GM19193 (cell line): ENCODE results near the gene ARHGAP18.
A peak's percentile ranks its signal among the peaks of the same experiment; 100 is the strongest.

ENCODE experiments used
- POLR2A ChIP-seq: IDR thresholded peaks from 4 replicates; pipeline ENCODE4 v1.6.1; 2011; ENCODE audit not compliant: insufficient read depth, insufficient read length; ENCODE audit errors: extremely low read depth

The ARHGAP18 gene

DNA sequence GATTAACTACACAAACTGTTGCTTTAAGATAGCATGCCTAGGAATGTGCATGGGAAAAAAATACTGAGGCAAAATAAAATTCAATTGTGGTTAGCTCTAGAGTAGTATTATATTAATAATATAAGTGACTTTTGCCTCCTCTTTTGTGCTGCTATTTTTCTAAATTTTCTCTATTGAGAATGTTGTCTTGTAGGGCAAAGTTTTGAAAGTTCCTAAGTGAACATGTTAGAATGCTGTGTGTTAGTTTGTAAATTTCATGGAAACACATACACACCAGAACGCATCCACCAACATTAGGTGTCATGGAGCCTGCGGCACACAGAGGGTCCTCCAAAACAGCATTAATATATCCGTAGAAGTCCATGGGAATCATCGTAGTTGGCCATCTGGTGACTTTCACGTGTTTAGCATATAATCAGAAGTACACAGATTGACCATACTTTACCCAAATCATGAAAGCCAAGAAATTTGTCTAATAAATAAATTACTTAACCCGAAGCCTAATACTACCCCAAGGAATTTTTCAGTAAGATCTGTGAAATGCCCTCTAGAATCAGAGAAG lies 25.6 kb downstream of the ARHGAP18 start:
- no peak for TF ChIP-seq POLR2A

DNA sequence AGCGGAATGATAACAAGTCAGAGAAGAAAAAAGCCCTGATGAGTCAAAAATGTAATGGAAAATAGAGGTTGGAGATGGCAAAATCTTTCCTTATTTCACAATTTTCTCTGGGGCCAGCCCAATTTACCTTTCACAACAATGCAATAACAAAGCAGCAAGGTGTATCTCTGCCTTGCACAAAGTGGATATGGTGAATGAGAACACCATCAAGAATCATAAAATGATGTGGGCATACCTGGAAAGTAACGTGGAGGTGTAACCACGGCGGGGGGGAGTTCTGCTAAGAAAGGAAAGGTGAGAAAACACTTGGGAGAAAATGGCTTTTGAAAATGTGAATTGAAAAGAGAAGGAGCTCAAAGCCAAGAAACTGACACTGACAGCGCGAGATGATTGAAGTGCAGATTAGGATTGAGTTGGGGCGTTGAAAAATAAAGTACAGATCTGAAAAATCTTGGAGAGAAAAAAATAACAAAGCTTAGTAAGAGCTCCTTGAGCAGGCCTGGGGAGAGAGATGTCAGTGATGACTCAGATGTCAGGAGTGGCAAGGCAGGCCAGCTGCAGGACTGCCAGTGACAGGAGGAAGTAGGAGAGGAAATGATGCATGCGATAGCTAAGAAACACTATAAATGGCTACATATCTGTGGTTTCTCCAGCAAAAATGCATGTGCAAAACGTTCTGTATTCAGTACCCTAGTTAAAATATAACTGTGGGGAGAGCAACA lies 26.2 kb downstream of the ARHGAP18 start:
- TF ChIP-seq POLR2A = peak; percentile 41

DNA sequence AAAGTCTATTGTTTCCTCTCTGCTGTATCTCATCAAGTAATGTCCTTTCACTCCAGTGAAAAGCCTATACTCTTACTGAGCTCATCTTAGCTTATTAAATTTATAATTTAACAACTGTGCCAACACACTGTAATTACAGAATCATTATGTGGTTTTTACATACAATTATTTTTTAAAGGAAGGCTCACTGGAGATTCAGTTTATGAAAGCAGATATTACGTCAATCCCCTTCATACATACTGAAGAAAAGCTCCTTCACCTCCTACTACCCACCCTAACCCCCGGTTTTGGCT lies 28.1 kb downstream of the ARHGAP18 start:
- no peak for TF ChIP-seq POLR2A

DNA sequence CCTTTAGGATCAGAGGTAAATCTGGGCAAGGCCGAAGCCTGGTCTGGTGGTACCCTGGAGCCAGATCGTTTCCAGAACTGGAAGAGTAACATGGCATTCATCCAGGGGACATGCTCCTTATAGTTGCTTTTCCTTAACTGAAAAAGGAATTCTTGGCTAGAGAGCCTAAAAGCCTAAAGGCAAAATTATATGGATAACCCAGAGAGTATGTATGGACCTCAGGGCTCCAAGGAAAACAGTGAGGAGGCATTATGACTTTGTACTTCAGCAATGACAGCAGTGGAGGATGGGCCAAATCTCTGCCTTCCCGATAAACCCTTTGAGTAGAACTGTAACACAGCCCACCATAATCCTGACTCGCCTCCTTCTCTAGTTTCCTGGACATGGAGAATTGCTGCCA lies 29.3 kb downstream of the ARHGAP18 start:
- no peak for TF ChIP-seq POLR2A

DNA sequence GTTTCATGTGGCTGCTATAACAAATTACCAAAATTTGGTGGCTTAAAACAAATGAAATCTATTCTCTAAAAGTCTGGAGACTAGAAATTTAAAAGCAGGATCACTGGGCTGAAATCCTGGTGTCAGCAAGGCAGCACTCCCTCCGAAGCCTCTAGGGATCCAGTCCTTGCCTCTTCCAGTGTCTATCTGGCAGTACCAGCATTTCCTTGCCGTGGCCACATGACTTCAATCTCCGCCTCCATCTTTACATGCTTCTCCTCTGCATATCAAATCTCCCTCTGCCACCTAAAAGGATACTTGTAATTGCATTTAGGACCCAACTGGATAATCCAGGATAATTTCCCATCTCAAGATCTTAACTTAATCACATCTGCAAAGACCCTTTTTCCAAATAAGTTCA lies 30.2 kb downstream of the ARHGAP18 start:
- no peak for TF ChIP-seq POLR2A

DNA sequence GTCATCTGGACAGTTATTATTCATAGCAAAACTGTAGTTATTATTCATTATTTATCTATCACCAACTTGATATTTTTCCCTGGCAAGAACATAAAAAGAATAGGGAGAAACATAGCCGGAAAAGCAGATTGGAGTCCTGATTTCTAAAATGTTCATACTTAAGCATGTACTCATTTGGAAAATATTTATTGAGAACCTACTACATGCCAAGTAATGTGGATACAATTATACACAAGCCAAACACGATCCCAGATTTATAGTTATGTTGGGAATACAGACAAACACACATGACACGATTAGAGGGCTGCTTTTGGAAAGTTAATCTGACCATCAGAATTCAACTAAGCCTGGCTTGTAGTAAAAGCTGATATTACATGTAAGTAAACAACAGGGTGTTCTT lies 30.7 kb downstream of the ARHGAP18 start:
- no peak for TF ChIP-seq POLR2A

DNA sequence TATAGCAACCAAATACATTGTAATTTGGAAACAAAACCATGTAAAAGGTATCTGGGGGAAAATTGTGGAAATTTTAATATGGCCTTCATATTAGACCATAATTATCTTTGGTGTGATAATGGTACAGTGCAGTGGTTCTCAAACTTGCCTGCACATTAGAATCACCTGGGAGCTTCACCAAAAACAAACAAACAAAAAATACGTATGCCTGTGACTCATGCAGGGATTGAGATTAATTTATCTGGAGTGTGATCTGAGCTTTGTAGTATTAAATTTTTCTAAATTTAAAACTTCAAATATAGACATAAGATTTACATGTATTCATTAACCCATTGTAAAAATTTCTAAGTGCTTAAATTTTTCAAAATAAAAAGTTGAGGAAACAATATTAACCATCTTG lies 31.5 kb downstream of the ARHGAP18 start:
- no peak for TF ChIP-seq POLR2A

DNA sequence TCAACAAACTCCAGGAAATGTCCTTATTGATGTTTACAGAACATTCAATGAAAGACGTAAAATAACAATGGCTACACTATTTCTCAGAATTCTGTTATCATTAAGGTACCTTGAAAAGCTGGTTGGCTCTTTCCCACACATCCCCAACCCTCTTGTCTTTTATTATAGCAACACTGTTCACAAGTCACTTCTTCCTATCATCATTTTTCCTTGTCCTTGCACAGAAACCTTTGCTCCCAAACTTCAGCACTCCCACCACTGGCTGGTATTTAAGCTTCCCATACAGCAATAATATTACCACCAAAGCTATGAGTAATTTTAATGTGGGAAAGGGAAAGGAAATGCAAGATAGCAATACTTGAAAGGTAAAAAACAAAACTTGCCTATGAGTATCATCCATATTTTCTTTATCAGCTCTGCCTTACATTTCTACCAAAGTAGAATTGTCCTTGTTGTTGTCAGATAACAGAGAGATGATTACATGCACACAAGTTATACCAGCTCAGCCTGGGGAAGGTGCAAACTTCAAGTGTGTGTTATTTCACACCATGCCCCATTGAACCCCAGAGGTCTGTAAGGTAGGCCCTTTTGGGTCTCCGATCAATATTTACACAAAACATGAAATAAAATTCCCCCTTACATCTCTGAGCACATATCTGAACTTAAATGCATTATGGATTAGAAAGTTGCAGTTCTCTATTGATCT lies 32.2 kb downstream of the ARHGAP18 start:
- TF ChIP-seq POLR2A = no peak

DNA sequence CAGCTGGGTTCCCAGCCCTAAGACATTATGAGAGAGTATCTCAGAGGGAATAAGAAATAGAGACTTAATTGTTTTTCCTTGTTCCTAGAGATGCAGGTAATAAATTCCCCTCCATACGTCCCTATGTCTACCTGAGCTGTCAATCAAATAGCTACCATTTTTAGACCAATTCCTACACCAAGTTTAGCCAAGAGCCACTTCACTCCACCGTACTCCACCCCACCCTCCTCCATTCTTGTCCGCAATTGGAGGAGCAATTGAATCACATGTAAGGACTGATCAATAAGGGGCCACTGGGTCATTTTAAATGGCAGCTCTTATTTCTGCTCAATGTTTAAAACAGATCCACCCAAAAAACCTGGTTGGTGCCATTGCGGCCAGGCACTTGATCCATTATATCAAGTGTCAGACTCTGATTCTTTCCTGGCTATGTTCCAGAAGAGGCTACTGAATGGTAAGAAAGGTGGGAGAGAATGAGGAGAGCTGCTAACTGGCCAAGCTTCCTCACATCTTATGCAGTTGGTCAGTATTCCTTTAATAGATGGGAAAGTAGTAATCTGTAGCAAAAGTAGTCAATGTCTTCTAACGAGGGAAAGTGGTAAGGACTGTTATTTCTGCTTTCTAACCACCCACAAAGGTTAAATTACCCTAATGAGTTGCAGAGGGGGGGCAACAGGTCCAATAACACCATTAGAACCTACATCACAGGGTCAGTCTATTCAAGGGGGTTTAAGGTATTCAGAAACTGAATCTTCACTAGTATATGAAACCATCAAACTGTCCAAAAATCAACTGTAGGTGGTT lies 34.1 kb downstream of the ARHGAP18 start:
- TF ChIP-seq POLR2A = no peak

DNA sequence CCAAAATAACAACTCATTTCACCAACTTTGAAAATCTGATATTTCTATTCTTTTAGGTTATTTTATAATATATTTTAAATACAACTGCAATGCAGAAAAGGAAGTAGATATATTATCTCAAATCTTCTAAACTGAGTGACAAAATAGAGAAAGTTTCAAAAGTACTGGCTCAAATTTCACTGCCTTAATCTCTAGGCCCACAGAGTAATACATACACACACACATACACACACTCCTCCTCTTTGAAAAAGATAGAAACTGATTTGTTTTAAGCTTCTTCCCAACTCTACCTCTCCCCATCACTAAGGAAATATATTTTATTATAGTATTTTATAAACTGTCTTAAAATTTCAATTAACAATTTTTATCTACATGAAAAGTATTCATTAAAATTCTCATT lies 36.2 kb downstream of the ARHGAP18 start:
- no peak for TF ChIP-seq POLR2A

DNA sequence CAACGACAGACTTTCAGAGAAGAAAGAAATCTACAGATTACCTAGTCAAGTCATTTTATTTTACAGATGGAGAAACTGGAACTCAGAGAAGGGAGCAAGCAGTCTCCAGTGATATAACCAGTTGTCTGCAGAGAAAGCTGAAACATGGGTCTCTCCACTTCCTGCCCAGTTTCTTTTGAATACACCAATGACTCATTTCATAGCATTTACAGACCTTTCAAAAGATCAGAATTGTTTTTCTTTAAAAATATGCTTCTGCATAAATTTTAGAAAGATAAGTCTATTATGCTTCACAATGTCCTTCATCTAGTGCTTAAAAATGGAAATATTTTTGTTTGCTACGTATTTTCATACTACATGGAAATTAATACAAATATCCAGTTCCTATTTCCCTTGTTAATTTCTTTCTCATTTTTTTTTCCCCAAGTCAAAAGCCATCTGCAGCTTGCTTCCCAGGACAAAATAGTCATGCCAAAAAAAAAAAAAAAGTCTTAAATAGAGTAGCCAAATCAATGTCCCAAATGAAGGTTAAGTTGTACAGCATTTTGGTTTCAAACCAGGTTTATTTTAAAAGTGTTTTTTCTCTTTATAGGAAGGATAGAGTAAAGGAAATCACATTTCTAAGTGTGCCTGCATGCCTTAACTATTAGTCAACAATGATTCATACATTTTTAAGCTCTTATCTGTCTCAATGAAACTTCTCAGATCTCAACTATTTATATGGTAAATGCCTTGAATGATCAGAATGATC lies 36.9 kb downstream of the ARHGAP18 start:
- no peak for TF ChIP-seq POLR2A

DNA sequence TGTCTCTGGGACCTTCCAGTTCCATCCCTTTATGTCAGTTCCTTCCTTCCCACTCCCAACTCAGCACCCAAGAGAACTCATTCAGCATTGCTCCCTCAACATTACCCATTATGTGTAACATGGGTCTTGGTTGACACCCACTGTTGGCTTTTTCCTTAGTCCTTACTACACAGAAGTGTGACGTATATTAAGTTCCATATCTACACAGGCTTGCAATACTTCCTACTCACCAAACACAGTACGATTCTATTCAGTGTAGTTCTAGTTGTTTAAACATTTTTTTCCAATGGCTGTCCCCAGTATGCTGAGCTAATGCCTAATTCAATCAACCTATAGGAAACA lies 37.7 kb downstream of the ARHGAP18 start:
- no peak for TF ChIP-seq POLR2A

DNA sequence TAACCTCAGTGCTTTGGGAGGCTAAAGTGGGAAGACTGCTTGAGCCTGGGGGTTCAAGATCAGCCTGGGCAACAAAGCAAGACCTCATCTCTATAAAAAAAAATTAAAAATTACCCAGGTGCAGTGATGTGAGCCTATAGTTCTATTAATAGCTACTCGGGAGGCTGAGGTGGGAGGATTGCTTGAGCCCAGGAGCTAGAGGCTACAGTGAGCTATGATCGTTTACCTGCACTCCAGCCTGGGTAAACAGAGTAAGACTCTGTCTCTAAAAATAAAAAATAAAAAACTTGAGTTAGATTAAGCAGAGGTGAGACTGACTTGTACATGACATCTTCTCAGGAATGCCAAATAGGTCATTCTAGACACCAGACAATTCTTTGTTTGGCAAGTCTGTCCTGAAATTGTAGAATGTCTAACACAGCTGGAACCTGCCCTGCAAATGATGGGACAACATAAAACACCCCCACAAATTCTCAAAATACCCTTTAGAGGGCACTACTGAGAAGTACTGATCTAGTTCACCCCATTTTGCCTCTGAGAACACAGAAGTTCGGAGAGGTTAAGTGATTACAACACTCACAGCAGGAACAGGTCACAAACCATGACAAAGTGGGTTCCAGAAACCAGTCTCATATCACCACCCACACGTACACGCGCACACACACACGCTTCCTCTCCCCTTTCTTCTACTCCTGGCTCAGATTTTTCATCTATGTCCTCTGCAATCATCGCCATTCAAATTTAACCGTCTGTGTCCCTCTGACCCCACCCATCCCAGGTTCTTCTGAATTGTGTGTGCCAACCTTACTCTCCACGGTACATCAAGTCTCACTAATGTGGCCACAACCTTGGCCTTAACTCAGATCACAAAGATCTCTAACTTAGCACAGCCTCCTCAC lies 38.3 kb downstream of the ARHGAP18 start:
- TF ChIP-seq POLR2A = peak; percentile 46

DNA sequence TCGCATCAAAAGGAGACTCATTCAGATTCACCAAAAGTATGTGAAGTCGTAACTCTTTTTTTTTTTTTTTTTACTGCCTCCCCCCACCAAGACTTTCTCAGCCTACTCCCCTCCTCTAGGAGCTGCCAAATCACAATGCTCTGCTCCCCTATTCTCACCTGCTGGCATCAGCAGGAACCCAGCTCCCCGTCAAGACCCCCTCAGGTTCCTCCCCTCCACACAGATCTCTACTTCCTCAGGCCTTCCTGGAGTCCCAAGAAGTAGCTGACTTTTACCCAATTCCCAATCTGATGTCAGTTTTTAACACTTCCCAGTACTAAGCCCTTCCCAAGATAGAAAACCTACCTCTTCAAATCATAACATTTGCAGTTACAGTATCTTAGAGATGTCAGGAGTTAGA lies 39.3 kb downstream of the ARHGAP18 start:
- no peak for TF ChIP-seq POLR2A

DNA sequence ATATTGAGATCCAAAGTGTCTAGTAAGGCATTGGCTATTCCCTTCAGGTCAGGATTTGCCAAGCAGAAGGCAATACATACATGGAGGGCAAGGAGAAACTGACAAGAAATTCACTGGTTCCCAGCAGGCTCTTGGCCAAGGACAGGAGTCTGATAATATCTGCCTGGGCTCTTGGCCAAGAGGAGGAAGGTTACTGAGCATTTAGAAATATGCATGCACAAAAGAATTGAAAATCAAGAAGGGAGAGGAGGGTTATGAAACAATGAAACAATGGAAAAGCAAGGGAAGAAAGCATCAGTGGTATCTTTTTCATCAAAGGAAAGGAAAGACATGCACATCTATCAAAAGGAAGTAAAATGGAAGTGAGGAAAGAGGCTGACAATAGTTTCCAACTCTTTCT lies 42.4 kb downstream of the ARHGAP18 start:
- TF ChIP-seq POLR2A = no peak

DNA sequence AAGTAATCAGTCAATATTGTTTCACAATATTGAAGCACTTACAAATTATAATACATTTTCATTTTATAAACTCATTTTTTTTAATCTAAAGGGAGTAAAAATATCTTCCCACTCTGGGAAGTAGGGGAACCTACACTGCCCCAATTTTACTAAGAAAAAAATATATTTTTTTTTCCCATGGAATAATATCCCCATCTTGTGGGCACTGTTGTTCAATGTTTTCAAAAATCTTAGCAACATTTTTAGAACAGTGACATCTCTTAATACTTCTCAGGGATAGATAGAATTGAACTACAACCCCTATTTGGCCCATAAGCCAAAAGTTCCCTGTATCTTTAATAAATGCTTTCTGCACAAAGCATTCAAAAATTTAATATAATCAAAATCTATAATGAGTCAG lies 42.9 kb downstream of the ARHGAP18 start:
- TF ChIP-seq POLR2A = no peak
